Ovary (tissue), 3 donors: ENCODE results near the gene RACGAP1.

Experiments
- EP300 ChIP-seq: sonication (generic); formaldehyde crosslinking; IDR thresholded peaks from one replicate; pipeline ENCODE4 v1.6.1; 2017; ENCODE audit warnings: antibody characterized with exemption
- TF ChIP-seq, protein P1 (sequence below), 3 donors: fragments of 450-650 bp in 2 of 3; fragments of 200-600 bp in 1 of 3; IDR thresholded peaks; one replicate each; pipeline versions ENCODE4 v1.5.1 to v1.8.0; 2016 to 2022; ENCODE audit warnings: antibody characterized with exemption in 3 of 3, mild to moderate bottlenecking in 1 of 3
- donor health status: DM: no; HTN: no; CAD: no.

DNA sequence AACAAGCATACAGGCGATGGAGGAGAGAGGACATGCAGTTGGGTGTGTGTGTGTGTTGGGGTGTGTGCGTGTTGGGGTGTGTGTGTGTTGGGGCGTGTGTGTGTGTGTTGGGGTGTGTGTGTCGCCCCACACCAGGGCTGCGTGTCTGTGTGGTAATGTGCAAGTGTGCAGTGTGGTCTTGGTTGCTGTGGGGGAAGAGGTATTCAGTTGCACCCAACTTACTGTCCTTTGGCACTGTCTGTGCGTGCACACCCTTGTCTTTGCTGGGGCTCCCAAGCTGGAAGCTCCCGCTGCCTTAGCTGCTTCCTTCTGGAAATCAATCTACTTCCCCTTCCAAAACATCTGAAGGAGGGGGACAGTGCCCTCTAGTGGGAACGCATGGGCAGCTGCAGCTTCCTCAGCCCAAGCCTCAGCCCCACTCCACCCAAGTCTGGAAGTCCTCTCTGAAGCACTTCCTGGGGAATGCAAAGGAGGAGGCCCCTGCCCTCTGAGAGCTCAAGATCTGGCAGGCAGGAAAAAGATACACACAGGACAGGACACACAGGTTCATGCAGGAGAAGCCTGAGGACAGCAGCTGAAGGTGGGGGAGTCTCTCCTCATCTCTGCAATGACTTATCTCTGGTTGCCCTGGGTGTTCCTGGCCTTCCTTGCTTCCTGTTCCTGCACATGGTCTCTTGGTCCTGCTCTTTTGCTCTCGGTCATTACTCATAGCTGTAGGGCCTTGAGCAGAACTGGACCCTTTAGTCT is 45.2 kb upstream of the RACGAP1 start:
- TF ChIP-seq, protein P1, sequence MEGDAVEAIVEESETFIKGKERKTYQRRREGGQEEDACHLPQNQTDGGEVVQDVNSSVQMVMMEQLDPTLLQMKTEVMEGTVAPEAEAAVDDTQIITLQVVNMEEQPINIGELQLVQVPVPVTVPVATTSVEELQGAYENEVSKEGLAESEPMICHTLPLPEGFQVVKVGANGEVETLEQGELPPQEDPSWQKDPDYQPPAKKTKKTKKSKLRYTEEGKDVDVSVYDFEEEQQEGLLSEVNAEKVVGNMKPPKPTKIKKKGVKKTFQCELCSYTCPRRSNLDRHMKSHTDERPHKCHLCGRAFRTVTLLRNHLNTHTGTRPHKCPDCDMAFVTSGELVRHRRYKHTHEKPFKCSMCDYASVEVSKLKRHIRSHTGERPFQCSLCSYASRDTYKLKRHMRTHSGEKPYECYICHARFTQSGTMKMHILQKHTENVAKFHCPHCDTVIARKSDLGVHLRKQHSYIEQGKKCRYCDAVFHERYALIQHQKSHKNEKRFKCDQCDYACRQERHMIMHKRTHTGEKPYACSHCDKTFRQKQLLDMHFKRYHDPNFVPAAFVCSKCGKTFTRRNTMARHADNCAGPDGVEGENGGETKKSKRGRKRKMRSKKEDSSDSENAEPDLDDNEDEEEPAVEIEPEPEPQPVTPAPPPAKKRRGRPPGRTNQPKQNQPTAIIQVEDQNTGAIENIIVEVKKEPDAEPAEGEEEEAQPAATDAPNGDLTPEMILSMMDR (IDR thresholded peaks at IDR 0.05) = peak; percentile 87 to 93 (median 88)
- TF ChIP-seq EP300 = no peak
